NB4 (cell line): Measurements from ENCODE around the gene LRMDA.

ENCODE experiments used
- DNase-seq: peaks from one replicate; pipeline ENCODE4 v3.0.0; 2010; ENCODE audit warnings: low read depth
- H3K4me3 ChIP-seq: one replicate; pipeline ENCODE4 v1.5.1; 2011; ENCODE audit warnings: mild to moderate bottlenecking, low read depth, low read length, moderate library complexity
- MAX ChIP-seq: IDR thresholded peaks from 2 replicates; pipeline ENCODE4 v1.6.1; 2011; ENCODE audit warnings: low read depth, low read length
- MYC ChIP-seq: IDR thresholded peaks from 2 replicates; pipeline ENCODE4 v1.6.1; 2011; ENCODE audit warnings: low read depth, low read length
- POLR2A ChIP-seq: IDR thresholded peaks from 2 replicates; pipeline ENCODE4 v1.6.1; 2011; ENCODE audit warnings: mild to moderate bottlenecking; ENCODE audit not compliant: insufficient read length; ENCODE audit errors: extremely low read depth
- TF ChIP-seq, protein P1 (sequence below): IDR thresholded peaks from one replicate; pipeline ENCODE4 v1.5.1; 2012; ENCODE audit warnings: low read depth, low read length

The LRMDA gene

DNA sequence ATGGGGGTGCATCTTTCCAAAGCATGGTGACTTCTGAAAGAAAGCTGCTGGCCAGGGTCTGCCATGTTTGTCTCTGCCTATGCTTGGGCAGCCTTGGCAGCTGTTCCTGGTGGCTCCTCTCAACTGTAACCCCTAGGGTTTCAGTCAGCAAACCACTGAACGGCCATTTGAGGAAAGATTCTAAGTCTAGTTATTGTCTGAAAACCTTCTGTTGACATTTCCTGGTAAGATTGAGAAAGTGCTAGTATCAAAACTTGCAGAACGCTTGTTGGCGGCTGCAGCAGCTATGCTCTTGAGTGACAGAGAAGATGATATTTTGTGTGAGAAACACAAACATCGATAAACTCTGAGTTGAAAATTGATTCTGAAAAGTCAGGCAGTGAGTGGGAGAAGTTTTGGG, 523.1 kb downstream of the LRMDA start:
- DNase-seq, result peak; percentile 64
- no peak overlapping the region for H3K4me3 ChIP-seq
- 0 out of 2 replicates have a peak, but pooled peaks have one; percentile 17 for TF ChIP-seq MYC
- no peak for TF ChIP-seq POLR2A
- TF ChIP-seq MAX, result no peak
- TF ChIP-seq, protein P1, sequence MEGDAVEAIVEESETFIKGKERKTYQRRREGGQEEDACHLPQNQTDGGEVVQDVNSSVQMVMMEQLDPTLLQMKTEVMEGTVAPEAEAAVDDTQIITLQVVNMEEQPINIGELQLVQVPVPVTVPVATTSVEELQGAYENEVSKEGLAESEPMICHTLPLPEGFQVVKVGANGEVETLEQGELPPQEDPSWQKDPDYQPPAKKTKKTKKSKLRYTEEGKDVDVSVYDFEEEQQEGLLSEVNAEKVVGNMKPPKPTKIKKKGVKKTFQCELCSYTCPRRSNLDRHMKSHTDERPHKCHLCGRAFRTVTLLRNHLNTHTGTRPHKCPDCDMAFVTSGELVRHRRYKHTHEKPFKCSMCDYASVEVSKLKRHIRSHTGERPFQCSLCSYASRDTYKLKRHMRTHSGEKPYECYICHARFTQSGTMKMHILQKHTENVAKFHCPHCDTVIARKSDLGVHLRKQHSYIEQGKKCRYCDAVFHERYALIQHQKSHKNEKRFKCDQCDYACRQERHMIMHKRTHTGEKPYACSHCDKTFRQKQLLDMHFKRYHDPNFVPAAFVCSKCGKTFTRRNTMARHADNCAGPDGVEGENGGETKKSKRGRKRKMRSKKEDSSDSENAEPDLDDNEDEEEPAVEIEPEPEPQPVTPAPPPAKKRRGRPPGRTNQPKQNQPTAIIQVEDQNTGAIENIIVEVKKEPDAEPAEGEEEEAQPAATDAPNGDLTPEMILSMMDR, result no peak

GRCh38 chr10:75955973-75956502, 524.6 kb downstream of the LRMDA start:
- no peak for TF ChIP-seq MYC
- TF ChIP-seq, protein P1, result no peak
- TF ChIP-seq MAX, result no peak
- no peak for TF ChIP-seq POLR2A
- peak; percentile 21 for DNase-seq
- H3K4me3 ChIP-seq, result no peak overlapping the region

DNA sequence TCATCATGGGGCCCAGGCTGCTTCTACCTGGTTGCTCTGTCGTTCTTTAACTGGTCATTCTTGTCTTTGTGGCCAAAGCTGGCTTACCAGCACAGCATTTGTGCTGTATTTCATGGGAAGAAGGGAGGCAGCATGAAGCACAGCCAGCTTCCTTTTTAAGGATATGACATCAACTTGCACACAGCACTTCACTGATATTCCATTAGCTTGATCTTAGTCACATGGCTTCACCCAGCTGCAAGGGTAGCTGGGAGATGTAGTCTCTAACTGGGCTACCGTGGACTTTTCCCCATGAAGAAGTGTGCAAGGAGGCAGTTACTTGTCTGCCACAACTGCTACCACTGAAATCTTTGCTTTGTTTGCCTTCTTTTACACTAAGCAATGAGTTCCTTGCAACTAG, 525.2 kb downstream of the LRMDA start:
- peak; percentile 60 for DNase-seq
- H3K4me3 ChIP-seq, result no peak overlapping the region
- TF ChIP-seq MAX, result peak; percentile 78; the same call in 1 of the 2 replicates
- TF ChIP-seq MYC, result no peak

- TF ChIP-seq POLR2A (no peak), MAX (no peak), MYC (no peak; the same call in 1 of the 2 replicates)
- TF ChIP-seq, protein P1, result no peak
- peak; percentile 73 for DNase-seq
Measured at GRCh38 chr10:75957314-75958120, 526.1 kb downstream of the LRMDA start.

DNA sequence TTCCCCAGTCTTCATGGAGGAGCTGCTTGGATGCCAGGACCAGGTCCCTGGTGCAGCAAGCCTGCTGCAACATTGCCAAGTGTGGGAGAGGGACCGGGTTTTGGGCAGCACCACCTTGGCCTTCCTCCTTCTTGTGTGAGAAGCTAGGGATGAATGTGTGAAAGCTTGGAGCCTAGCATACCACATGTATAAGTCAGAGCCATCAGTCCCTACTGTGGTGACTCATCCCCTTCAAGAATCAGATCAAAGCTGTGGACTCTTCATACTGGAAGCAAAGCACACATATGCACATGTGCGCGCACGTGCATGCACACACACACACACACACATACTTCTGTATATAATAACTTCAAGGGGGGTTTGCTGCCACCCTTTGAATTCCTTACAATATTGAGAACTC, 527.8 kb downstream of the LRMDA start:
- no peak overlapping the region for H3K4me3 ChIP-seq
- TF ChIP-seq, protein P1, result no peak
- TF ChIP-seq MYC, result no peak
- no peak for TF ChIP-seq POLR2A
- no peak for DNase-seq

More at GRCh38 chr10:75957314-75958120, 526.1 kb downstream of the LRMDA start:
- H3K4me3 ChIP-seq, result no peak overlapping the region

- no peak for DNase-seq
- TF ChIP-seq, protein P1, result no peak
- TF ChIP-seq POLR2A (no peak), MYC (no peak), MAX (no peak)
- no peak overlapping the region for H3K4me3 ChIP-seq
Measured at GRCh38 chr10:75959912-75960311, 528.5 kb downstream of the LRMDA start.
